Activated CD4-positive, alpha-beta T cell treated with anti-CD3 and anti-CD28 coated beads, Interleukin-2, amount 50 U/mL, for 24 hours (primary cell): ENCODE data around the gene ATP2B2.

ENCODE experiments used
- DNase-seq, 2 donors: peaks; one replicate each; pipeline ENCODE4 v3.0.0-alpha.2; 2020; ENCODE audit warnings: low read depth in 1 of 2, low spot score in 1 of 2

The ATP2B2 gene

GRCh38 chr3:10350324-10350985 is 154.9 kb downstream of the ATP2B2 start:
- DNase-seq, result no peak

GRCh38 chr3:10349801-10350200 is 155.6 kb downstream of the ATP2B2 start:
- no peak for DNase-seq

- DNase-seq, result no peak
Measured at GRCh38 chr3:10348404-10348721, 157.0 kb downstream of the ATP2B2 start.

DNA sequence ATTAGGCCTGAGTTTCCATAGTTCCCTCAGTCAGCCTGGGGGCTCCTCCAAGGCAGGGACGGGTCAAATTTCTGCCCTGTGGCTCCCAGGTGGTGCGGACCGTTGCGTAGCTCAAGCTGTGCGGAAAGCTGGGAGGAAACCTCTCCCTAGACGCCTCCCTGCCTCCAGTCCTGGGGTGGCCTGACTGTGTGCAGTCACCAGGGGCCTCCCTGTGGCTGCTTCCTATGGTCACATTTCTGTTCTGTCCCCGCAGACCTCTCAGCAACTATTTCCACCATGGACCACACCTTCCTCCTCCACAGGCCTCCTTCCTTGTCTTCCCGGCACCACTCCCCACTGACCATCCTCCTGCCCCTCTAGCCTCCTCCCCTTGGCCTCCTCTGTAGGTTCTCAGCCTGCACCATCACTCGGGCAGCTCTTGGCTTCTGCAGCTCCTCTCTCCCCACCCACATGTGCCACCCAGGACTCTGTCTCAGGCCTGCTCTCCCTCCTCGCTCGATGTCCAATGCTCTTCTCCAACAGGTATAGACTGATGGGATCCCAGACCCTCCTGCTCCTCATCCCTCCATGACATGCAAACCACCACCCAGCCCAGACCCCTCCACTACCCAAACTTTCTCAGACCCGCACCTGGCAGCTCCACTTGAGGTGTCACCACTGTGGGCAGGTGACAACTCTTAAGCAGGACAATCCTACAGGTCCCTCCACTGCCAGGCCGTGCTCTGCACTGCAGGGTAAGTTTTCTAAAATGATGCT is 157.6 kb downstream of the ATP2B2 start:
- DNase-seq, result no peak

DNA sequence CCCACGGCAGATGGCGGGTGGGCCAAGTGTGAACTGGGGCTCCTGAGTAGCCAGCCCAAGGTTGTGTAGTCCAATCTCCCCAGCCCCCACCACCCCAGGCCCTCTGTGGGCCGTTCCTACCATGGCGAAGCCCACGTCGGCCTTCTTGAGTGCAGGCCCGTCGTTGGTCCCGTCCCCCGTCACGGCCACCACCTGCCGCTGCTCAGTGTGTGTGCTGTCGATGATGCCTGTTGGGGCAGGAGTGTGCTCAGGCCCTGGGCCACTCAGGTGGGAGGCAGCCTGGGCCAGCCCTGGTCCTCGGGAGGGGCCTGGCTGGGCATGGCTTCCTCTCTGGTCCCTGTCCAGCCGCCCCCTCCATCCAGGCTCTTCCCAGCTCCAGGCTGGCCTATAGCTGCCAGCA is 159.5 kb downstream of the ATP2B2 start:
- DNase-seq, result no peak

- DNase-seq, result no peak
Measured at GRCh38 chr3:10344944-10345575, 160.3 kb downstream of the ATP2B2 start.

- DNase-seq, result peak; percentile 33 to 49
Measured at GRCh38 chr3:10344147-10344943, 161.0 kb downstream of the ATP2B2 start.

DNA sequence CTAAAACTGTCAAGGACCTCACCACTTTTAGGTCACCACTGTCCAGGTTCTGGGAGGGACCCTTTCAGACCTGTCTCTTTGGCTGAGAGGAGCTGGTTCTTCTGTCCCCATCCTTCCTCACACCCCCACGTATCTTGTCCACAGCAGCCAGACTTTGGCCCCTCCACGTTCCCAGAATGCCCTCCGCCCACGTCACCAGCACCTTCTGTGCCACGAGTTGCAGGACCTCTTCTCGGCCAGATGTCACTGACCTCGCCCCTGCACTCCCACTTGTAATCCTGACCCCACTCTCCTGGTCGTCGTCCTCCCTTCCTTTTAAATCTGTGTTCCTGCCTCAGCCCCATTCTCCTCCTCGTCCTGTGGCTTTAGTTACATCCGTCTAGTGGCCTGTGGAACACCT is 161.9 kb downstream of the ATP2B2 start:
- no peak for DNase-seq

DNA sequence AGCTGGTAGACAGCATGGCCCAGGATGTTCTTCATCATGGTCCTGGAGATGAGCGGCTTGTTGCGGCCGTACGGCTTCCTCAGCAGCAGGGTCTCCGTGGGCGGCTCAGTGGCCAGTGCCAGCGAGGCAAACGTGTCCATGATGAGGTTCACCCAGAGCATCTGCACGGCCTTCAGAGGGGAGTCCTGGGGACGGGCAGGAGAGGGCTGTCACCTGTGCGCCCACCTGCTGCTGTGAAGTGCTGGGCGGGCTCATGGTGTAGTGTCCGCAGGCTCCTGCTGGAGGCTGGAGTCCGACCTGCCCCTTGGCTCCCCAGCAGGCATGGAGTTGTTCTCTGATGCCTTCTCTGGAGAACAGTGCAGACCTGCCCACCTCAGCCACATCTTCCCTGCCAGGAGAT is 162.6 kb downstream of the ATP2B2 start:
- no peak for DNase-seq

DNA sequence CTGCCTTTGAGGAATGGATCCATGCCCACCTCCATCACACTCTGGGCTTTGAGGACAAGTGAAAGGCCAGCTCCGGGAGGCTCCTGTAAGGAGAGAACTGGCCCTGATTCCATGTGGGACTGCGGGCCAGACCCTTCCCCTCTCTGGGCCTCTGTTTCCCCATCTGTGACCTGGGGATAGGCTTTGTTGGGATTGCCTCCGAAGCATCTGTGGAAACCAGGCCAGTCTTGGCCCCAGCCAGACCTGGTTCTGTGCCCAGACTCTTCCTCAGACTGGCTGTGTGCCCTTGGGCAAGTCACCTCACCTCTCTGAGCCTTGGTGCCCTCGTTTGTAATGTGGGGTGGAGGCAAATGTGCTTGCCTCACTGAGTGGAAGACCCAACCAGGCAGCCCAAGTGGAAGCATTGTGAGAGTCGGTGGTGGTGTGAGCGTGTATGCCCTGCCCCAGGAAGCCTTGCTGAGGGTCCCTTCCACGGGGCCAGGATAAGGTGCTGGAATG is 163.4 kb downstream of the ATP2B2 start:
- no peak for DNase-seq

GRCh38 chr3:10340476-10340875 is 164.9 kb downstream of the ATP2B2 start:
- DNase-seq, result no peak

DNA sequence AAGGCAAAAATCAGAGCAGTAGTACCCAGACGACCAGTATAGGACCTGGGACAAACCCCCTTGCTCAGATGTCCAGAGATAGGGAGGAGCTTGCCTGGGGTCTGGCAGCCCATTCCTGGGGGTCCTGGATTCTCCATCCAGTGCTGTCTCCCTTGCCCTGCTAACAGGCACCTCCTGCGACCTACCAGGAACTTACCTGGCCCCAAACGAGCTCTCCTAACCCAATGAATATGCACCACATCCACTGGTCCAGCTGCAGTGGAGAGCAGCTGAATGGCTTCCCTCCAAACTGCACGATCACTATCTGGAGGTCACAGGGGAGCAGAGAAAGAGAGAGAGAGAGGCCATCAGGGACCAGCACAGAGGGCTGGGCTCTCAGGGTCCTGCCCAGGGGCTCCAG is 165.3 kb downstream of the ATP2B2 start:
- DNase-seq, result no peak

GRCh38 chr3:10339376-10339955 is 165.9 kb downstream of the ATP2B2 start:
- DNase-seq, result no peak

DNA sequence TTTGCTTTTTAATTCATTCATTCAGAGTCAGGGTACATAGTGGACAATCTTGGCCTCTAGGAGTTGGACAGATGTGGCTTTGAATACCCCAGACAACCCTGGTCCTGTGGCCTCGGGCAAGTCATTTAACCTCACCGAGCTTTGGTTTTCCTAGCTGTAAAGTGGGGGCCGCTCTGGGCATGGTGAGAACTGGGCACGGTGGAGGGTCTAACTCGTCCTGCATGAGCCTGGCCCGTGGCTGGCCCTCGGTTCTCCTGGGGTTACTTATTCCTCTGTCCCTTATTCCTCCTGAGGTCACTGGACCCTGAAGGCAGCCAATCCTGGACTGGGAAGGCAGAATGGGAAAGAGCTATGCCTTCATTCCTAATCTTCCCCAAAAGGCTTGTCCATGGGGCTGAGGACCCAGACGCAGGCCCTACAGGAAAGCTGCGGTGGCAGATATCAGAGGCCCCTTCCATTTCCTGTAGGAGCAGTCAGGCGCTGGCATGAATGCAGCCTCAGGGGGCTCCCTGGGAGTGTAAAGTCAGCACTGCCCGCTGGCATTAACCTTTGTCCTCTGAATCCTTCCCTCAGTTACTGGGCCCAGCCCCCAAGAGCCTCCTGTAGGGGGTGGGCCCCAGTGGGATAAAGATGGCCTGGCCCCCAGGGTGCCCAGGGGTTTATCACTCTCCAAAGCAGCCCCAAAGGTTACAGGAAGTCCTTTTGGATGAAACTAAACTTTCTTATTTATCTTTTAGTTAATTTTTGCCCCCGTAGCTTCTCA is 166.6 kb downstream of the ATP2B2 start:
- no peak for DNase-seq

DNA sequence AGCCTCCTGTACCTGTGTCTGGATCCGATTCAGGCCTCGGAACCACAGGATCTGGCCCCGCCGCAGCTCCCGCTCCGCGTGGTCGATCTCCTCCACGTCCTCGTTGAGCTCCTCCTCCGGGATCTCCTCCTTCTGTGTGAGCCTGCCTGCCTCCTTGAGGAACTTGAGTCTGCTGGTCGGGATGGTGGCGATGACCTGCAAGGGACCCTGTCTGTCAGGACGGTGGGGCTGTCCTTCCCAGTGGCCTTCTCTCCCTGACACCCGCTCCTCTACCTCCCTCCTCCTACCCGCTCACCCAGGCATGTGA is 167.3 kb downstream of the ATP2B2 start:
- DNase-seq, result no peak

DNA sequence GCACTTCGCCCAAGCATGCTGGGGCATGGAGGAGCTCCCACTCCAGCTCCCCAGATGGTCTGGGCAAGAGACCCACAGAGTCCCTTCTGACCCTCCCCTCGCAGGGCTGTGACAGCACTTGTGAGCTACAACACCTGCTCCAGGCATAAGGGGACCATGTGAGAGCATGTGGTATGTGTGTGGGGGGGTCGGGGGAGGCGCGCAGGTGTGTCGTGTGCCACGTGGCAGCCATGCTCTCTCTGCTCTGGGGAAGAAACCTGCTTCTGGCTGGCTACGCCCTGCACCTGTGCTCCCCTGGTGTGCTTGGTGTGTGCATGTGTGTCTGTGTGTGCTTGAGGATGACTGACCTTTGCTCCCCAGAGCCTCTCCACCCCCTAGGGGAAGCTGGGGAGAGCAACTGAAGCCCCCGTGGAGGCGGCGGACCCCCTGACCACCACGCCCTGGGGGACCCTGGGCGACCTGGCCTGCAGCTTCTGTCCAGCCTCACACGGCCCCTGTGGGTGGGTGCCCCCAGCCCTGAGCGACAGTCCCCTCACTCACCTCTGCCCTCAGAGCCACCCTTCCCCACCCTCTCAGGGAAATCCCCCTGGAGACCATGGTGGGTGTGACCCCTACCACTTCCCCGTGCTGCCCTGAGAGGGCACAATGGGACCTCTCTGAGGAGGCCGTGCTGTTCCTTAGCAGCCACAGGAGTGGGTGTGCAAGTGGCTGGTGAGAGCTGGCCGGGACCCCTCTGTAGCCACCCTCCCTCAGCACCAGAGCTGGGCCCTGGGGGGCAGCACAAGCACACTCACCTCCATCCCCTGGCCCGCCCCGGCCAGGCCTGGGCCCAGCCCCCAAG is 167.8 kb downstream of the ATP2B2 start:
- DNase-seq, result no peak

- no peak for DNase-seq
Measured at GRCh38 chr3:10336761-10337160, 168.6 kb downstream of the ATP2B2 start.

DNA sequence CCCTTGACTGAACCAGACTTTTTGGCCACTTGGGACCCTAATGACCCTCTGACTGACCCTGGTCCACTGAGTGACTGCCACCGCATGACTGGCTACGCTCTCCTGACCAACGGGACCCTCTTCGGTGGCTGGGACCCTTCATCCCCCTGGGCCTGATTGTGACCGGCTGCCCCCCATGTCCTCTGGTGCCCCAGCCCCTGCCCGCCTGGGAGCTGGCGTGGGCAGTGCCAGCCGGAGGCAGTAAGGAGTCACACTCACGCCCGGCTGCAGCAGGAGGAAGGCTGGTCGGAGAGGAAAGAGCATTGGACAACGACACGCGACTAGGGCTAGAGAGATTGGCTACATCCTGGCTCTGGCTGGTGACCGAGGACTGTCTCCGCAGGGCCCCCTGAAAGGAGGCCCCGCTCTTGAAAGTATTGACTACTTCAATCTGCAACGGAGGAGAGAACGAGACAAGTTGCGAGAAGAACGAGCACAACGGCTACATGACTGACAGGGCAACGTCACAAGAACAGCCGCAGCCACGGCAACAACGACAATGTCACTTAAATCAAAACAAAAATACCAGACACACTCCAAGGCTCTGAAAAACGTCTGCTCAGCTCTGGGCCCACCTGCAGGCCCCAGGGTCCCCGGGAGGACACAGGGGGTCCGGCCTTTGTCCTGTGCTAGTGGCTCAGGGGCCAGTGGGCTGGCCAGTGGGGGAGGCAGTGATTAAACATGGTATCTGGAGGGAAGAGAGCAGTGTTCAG is 169.3 kb downstream of the ATP2B2 start:
- no peak for DNase-seq

DNA sequence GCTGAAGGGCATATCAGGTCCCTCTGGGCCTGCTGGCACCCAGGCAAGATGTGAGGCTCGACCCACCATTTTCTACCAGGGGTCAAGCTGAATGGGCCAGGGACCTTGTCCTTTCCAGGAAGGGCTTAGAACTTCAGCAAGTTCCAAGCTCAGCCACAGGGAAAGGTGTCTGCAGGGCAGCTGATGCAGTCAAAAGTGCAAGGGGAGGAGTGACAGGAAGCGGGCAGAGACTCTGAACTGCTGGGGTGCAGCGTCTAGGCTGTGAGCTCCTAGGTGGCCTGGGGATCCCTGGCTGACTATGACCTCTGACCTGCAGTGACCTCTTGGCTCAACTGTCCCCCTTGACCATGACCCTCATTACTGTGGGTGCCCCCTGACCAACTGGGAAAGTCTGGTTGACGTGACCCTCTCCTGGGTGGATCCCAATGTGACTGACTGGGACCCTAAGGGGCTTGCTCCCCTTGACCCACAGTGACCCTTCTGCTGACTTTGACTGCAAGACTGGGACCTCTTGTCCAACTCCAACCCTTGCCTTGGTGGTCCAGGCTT is 170.1 kb downstream of the ATP2B2 start:
- no peak for DNase-seq
